ENCODE results near the gene GLB1L2.

GLB1L2 gene

GRCh38 chr11:134376150-134376921 lies 44.5 kb downstream of the GLB1L2 start:
- no peak for TF ChIP-seq CTCF (IDR thresholded peaks at IDR 0.05; ENCODE audit: control insufficient read depth, extremely low read depth, insufficient read depth)
- DNase-seq (ENCODE audit: low read depth) = no peak
- H3K4me3 ChIP-seq (ENCODE audit: low read depth, low read length) = no peak overlapping the region

- no peak for DNase-seq (ENCODE audit: low read depth)
- TF ChIP-seq CTCF (IDR thresholded peaks at IDR 0.05; ENCODE audit: control insufficient read depth, extremely low read depth, insufficient read depth) = no peak
- no peak overlapping the region for H3K4me3 ChIP-seq (ENCODE audit: low read depth, low read length)
Observed at GRCh38 chr11:134377876-134378275, 46.1 kb downstream of the GLB1L2 start.

- no peak overlapping the region for H3K4me3 ChIP-seq (ENCODE audit: low read depth, low read length)
- no peak for TF ChIP-seq CTCF (IDR thresholded peaks at IDR 0.05; ENCODE audit: control insufficient read depth, extremely low read depth, insufficient read depth)
- DNase-seq (ENCODE audit: low read depth) = no peak
Observed at GRCh38 chr11:134379241-134379640, 47.5 kb downstream of the GLB1L2 start.

GRCh38 chr11:134380229-134380628 lies 48.4 kb downstream of the GLB1L2 start:
- DNase-seq (ENCODE audit: low read depth) = no peak
- H3K4me3 ChIP-seq (ENCODE audit: low read depth, low read length) = no peak overlapping the region
- no peak for TF ChIP-seq CTCF (IDR thresholded peaks at IDR 0.05; ENCODE audit: control insufficient read depth, extremely low read depth, insufficient read depth)

- no peak overlapping the region for H3K4me3 ChIP-seq (ENCODE audit: low read depth, low read length)
- no peak for TF ChIP-seq CTCF (IDR thresholded peaks at IDR 0.05; ENCODE audit: control insufficient read depth, extremely low read depth, insufficient read depth)
- DNase-seq (ENCODE audit: low read depth) = no peak
Observed at GRCh38 chr11:134380785-134381184, 49.0 kb downstream of the GLB1L2 start.

- no peak for TF ChIP-seq CTCF (IDR thresholded peaks at IDR 0.05; ENCODE audit: control insufficient read depth, extremely low read depth, insufficient read depth)
Observed at GRCh38 chr11:134382257-134382656, 50.5 kb downstream of the GLB1L2 start.

GRCh38 chr11:134382830-134383229 lies 51.0 kb downstream of the GLB1L2 start:
- no peak overlapping the region for H3K4me3 ChIP-seq (ENCODE audit: low read depth, low read length)
- no peak for TF ChIP-seq CTCF (IDR thresholded peaks at IDR 0.05; ENCODE audit: control insufficient read depth, extremely low read depth, insufficient read depth)
- no peak for DNase-seq (ENCODE audit: low read depth)

More at GRCh38 chr11:134382257-134382656, 50.5 kb downstream of the GLB1L2 start:
- no peak overlapping the region for H3K4me3 ChIP-seq (ENCODE audit: low read depth, low read length)
- DNase-seq (ENCODE audit: low read depth) = no peak
